HEK293T (cell line): Measurements from ENCODE around the gene UGT1A10.

Experiments used
- L3MBTL2 ChIP-seq: fragments of 450-650 bp; conservative IDR thresholded peaks from 2 replicates; pipeline ENCODE4 v1.6.1; 2016; ENCODE audit warnings: mild to moderate bottlenecking
- SUZ12 ChIP-seq: fragments of 450-650 bp; IDR thresholded peaks from 2 replicates; pipeline ENCODE4 v1.6.1; 2016; ENCODE audit warnings: mild to moderate bottlenecking

- TF ChIP-seq SUZ12 (no peak), L3MBTL2 (no peak)
Measured at GRCh38 chr2:233700028-233700635, 63.9 kb downstream of the UGT1A10 start.
